Natural killer cell (primary cell): ENCODE measurements around the gene TMEM221. TPM values are rescaled to one million over a fixed set of nuclear protein-coding genes. Genes with fewer than 3 reads are reported as not detected.
A peak's percentile ranks its signal among the peaks of the same experiment; 100 is the strongest.

Source experiments
- ATAC-seq, 3 donors: fragments of 150-1000 bp in 2 of 3; fragments of 200-7000 bp in 1 of 3; cut with Tn5 transposase; 1 replicate in 1 of 3; 2 replicates in 2 of 3; pipeline ENCODE4 v1.10.0; 2021; ENCODE audit warnings: mild to moderate bottlenecking in 2 of 3, moderate library complexity in 2 of 3
- DNase-seq, 2 donors: peaks; one replicate each; pipeline versions ENCODE4 v3.0.0 to v3.0.0-alpha.2; 2013 to 2021; ENCODE audit warnings: mixed read lengths in 1 of 2
- H3K27ac ChIP-seq: one replicate; pipeline ENCODE4 v1.5.1; 2013; ENCODE audit warnings: mild to moderate bottlenecking, low read length
- H3K27me3 ChIP-seq: one replicate; pipeline ENCODE4 v1.6.1; 2013; ENCODE audit warnings: low read length; ENCODE audit not compliant: control insufficient read depth, insufficient read depth
- H3K36me3 ChIP-seq: one replicate; pipeline ENCODE4 v1.6.1; 2013; ENCODE audit warnings: low read length; ENCODE audit not compliant: control insufficient read depth, insufficient read depth
- H3K4me1 ChIP-seq: one replicate; pipeline ENCODE4 v1.6.1; 2013; ENCODE audit warnings: low read length; ENCODE audit not compliant: control insufficient read depth, insufficient read depth
- H3K4me3 ChIP-seq: one replicate; pipeline ENCODE4 v1.5.1; 2013; ENCODE audit warnings: low read length
- H3K9me3 ChIP-seq: one replicate; pipeline ENCODE4 v1.6.1; 2013; ENCODE audit warnings: low read length; ENCODE audit not compliant: control insufficient read depth, insufficient read depth
- H3K27ac Mint-ChIP-seq, 2 donors: one replicate each; pipeline ENCODE4 v1.8.0; 2022; ENCODE audit warnings: mild to moderate bottlenecking in 2 of 2, mixed read lengths in 2 of 2, moderate library complexity in 1 of 2
- H3K27me3 Mint-ChIP-seq, 2 donors: one replicate each; pipeline ENCODE4 v1.8.0; 2022; ENCODE audit warnings: low read depth in 2 of 2, mixed read lengths in 2 of 2
- H3K36me3 Mint-ChIP-seq: one replicate; pipeline ENCODE4 v1.8.0; 2022; ENCODE audit warnings: mixed read lengths
- H3K4me1 Mint-ChIP-seq, 2 donors: one replicate each; pipeline ENCODE4 v1.8.0; 2022; ENCODE audit warnings: mixed read lengths in 2 of 2
- H3K4me3 Mint-ChIP-seq: one replicate; pipeline ENCODE4 v1.8.0; 2022; ENCODE audit warnings: mild to moderate bottlenecking, moderate library complexity, mixed read lengths
- H3K9me3 Mint-ChIP-seq, 2 donors: one replicate each; pipeline ENCODE4 v1.8.0; 2022; ENCODE audit warnings: mixed read lengths in 2 of 2
- WGBS: methylation state at CpG from one replicate; pipeline ENCODE4 v1.1.7; 2013; ENCODE audit warnings: missing lambda C conversion rate; ENCODE audit not compliant: insufficient coverage; 5-methylcytosine and 5-hydroxymethylcytosine counted together
- intact Hi-C: fragments of 100-400 bp; cut with micrococcal nuclease; formaldehyde crosslinking; loops from one replicate; pipeline ENCODE4 v1.14.2; 2022
- total RNA-seq, 4 donors: library from RNA; stranded (reverse); fragments of 120-200 nt in 1 of 4; gene quantifications; one replicate each; pipeline versions ENCODE4 v1.2.3 to v1.2.4, GENCODE V29; 2013 to 2022
- TF ChIP-seq, protein P1 (sequence below): fragments of 200-600 bp; IDR thresholded peaks from one replicate; pipeline ENCODE4 v1.8.0; 2022; ENCODE audit warnings: antibody characterized with exemption

TMEM221 gene
- total RNA-seq, 3 donors from 2014 or later (not counting 1 experiment from before 2014, with no cell fraction given), result not detected

DNA sequence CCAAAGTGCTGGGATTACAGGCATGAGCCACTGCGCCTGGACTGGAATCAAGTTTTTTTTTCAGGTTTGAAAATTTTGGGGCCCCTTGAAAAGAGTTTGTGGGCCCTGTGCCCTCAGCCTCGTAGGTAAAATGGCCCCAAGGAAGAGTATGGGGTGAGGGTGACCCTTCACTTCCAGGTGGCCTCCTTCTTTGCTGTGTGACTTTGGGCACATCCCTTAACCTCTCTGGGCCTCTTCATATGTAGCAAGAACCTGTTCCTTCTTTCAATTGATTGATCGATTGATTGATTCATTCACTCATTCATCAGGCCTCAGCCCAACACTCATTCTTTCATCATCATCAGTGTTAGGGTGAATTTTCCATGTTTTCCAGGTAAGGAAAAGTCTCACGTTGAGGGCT lies 3.4 kb upstream of the TMEM221 start:
- intact Hi-C loops, result no loop called here
- DNase-seq (no peak), ATAC-seq (no peak)
- Histone ChIP-seq H3K4me1 (peaks cover 11% of the 10 kb centered on the region), H3K36me3 (no peaks in the 10 kb centered on the region), H3K9me3 (no peaks in the 10 kb centered on the region), H3K27me3 (peaks cover 24% of the 10 kb centered on the region), H3K27ac (no peak overlapping the region), H3K4me3 (no peak overlapping the region)
- Mint-ChIP-seq H3K36me3 (no peaks in the 10 kb centered on the region), H3K4me1 (no peaks in the 10 kb centered on the region), H3K27me3 (peaks cover 13 to 33% of the 10 kb centered on the region in 2 donors), H3K4me3 (no peak overlapping the region), H3K9me3 (no peaks in the 10 kb centered on the region), H3K27ac (no peak overlapping the region)
- WGBS, result 87% methylated on average over 3 of the region's 4 CpGs
- TF ChIP-seq, protein P1, sequence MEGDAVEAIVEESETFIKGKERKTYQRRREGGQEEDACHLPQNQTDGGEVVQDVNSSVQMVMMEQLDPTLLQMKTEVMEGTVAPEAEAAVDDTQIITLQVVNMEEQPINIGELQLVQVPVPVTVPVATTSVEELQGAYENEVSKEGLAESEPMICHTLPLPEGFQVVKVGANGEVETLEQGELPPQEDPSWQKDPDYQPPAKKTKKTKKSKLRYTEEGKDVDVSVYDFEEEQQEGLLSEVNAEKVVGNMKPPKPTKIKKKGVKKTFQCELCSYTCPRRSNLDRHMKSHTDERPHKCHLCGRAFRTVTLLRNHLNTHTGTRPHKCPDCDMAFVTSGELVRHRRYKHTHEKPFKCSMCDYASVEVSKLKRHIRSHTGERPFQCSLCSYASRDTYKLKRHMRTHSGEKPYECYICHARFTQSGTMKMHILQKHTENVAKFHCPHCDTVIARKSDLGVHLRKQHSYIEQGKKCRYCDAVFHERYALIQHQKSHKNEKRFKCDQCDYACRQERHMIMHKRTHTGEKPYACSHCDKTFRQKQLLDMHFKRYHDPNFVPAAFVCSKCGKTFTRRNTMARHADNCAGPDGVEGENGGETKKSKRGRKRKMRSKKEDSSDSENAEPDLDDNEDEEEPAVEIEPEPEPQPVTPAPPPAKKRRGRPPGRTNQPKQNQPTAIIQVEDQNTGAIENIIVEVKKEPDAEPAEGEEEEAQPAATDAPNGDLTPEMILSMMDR, result no peak

DNA sequence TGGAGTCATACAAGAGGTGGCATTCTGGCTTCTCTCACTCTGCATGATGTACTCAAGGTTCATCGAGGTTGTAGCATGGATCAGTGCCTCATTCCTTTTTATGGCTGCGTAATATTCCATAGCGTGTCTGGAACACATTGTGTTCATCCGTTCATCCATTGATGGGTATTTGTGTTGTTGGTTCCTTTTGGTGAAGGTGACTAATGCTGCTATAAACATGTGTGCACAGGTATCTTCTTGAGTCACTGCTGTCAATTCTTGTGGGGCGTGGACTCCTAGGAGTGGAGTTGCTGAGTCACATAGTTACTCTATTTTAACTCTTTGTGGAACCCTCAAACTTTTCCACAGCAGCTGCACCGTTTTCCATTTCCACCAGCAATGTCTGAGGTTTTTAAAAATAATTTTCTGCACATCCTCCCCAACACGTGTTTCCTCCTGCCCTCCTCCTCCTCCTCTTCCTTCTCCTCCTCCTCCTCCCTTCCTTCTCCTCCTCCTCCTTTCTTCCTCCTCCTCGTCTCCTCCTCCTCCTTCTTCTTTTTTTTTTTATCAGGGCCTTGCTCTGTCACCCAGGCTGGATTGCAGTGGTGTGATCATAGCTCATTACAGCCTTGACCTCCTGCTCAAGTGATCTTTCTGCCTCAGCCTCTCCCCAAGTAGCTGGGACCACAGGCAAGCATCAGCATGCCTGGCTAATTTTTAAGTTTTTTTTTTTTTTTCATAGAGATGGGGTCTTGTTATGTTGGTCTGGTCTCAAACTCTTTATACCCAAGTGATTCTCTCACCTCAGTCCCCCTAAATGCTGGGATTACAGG lies 2.0 kb upstream of the TMEM221 start:
- WGBS, result 41% methylated on average over 8 of the region's 8 CpGs
- Mint-ChIP-seq H3K4me3 (no peak overlapping the region), H3K9me3 (no peaks in the 10 kb centered on the region), H3K36me3 (no peaks in the 10 kb centered on the region), H3K4me1 (no peaks in the 10 kb centered on the region), H3K27me3 (peaks cover 8 to 28% of the 10 kb centered on the region in 2 donors), H3K27ac (no peak overlapping the region)
- TF ChIP-seq, protein P1, result no peak
- Histone ChIP-seq H3K4me1 (peaks cover 11% of the 10 kb centered on the region), H3K27ac (no peak overlapping the region), H3K27me3 (peaks cover 22% of the 10 kb centered on the region), H3K36me3 (no peaks in the 10 kb centered on the region), H3K9me3 (no peaks in the 10 kb centered on the region), H3K4me3 (no peak overlapping the region)
- intact Hi-C loops, result no loop called here
- ATAC-seq, result no peak
- peak in 1 of 2 donors; percentile 17 for DNase-seq

DNA sequence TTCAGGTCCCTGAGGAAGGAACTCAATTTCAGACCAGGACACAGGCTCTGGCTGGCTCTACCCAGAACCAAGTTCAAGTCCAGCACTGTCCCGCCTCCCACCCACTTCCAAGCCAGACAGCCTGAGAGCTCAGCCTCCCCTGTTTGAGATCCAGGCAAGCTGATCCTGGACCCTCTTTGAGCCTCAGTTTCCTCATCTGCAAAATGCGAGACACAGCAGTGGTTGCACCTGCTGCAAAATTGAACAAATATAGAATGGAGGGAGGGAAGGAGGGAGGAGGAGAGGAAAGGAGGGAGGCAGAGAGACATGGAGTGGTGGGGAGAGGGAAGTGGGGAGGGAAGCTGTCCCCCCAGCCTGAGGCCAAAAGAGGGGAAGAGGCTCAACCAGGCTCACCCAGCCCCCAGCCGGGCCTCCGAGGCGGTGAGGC lies 751 bp downstream of the TMEM221 start:
- Mint-ChIP-seq H3K27me3 (peaks cover 8 to 19% of the 10 kb centered on the region in 2 donors), H3K4me1 (no peaks in the 10 kb centered on the region)
- intact Hi-C loops, result no loop called here

More for the DNA sequence above, 751 bp downstream of the TMEM221 start:
- Histone ChIP-seq H3K4me3 (no peak overlapping the region), H3K27me3 (peaks cover 15% of the 10 kb centered on the region), H3K9me3 (no peaks in the 10 kb centered on the region), H3K4me1 (peaks cover 4% of the 10 kb centered on the region), H3K36me3 (no peaks in the 10 kb centered on the region), H3K27ac (no peak overlapping the region)
- no peak for DNase-seq
- Mint-ChIP-seq H3K9me3 (no peaks in the 10 kb centered on the region), H3K4me3 (no peak overlapping the region), H3K27ac (no peak overlapping the region), H3K36me3 (no peaks in the 10 kb centered on the region)
- WGBS, result 34% methylated on average over 5 of the region's 5 CpGs
- no peak for ATAC-seq
- TF ChIP-seq, protein P1, result no peak
